ENCODE measurements around the gene NKX1-1. TPM values are rescaled to one million over a fixed set of nuclear protein-coding genes. Genes with fewer than 3 reads are reported as not detected.

The NKX1-1 gene
- total and polyA plus RNA-seq, 4 donors, result not detected

DNA sequence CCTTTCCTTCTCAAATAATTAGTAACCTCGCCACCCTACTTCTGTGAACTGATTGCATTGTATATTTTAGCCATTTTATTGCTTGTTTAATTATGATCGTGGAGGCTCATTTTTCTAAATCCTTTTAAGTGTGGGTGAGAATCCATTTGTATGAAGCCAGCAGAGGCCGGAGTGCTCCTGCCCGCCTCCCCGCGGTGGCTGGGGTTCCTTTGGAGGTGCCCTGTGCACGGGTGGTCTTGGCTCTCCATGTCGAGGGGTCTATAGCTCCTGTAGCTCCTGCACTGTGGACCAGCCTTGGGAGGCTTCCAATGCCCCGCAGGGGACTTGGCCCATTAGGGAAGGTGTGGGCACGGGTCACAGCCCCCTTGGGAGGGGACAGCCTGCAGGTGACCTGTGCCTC is 44.2 kb downstream of the NKX1-1 start:
- Histone ChIP-seq H3K27ac (ENCODE audit: low read depth in 1 of 2, low read length in 1 of 2) (no peak overlapping the region), H3K4me3 (no peak overlapping the region), H3K27me3 (ENCODE audit: control insufficient read depth in 3 of 3, insufficient read depth in 3 of 3, low read length in 2 of 3) (no peaks in the 10 kb centered on the region), H3K9me3 (ENCODE audit: control insufficient read depth in 4 of 4, insufficient read depth in 3 of 4, low read length in 3 of 4) (no peaks in the 10 kb centered on the region), H3K36me3 (ENCODE audit: control insufficient read depth in 4 of 4, insufficient read depth in 4 of 4, low read length in 4 of 4) (peaks cover 0 to 42% (median 3%) of the 10 kb centered on the region in 4 donors), H3K9ac (ENCODE audit: insufficient read depth in 1 of 2, low read length in 2 of 2) (no peak overlapping the region), H3K4me1 (ENCODE audit: control insufficient read depth in 5 of 5, insufficient read depth in 5 of 5, low read length in 5 of 5) (peaks cover 0 to 5% (median 0%) of the 10 kb centered on the region in 5 donors)
- ATAC-seq (ENCODE audit: insufficient read depth, low FRiP score), result no peak
- 90 to 94% methylated on average over 10 of the region's 10 CpGs for WGBS, 2 donors
- no peak for DNase-seq
- TF ChIP-seq, protein P1, sequence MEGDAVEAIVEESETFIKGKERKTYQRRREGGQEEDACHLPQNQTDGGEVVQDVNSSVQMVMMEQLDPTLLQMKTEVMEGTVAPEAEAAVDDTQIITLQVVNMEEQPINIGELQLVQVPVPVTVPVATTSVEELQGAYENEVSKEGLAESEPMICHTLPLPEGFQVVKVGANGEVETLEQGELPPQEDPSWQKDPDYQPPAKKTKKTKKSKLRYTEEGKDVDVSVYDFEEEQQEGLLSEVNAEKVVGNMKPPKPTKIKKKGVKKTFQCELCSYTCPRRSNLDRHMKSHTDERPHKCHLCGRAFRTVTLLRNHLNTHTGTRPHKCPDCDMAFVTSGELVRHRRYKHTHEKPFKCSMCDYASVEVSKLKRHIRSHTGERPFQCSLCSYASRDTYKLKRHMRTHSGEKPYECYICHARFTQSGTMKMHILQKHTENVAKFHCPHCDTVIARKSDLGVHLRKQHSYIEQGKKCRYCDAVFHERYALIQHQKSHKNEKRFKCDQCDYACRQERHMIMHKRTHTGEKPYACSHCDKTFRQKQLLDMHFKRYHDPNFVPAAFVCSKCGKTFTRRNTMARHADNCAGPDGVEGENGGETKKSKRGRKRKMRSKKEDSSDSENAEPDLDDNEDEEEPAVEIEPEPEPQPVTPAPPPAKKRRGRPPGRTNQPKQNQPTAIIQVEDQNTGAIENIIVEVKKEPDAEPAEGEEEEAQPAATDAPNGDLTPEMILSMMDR (IDR thresholded peaks at IDR 0.05; ENCODE audit: control extremely low read depth, extremely low read depth), result no peak

DNA sequence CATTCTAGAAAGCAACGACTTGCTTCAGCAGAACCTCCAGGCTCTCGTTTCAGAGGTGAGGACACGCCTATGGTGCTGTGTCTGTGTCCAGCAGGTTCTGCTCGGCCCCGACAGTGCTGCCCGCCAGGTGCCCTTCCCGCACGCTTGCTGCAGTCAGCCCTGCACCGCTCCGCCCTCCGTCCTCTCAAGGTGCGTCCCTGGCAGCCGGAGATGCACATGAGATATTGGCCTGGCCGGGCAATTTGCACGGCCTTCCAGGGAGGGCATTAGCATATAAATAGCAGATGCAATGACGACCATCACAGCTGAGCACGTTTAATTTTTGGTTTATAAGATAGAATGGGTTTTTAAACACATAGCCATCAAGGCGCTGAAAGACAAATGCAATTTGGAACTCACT is 44.8 kb downstream of the NKX1-1 start:
- Histone ChIP-seq H3K9me3 (ENCODE audit: control insufficient read depth in 4 of 4, insufficient read depth in 3 of 4, low read length in 3 of 4) (no peaks in the 10 kb centered on the region), H3K36me3 (ENCODE audit: control insufficient read depth in 4 of 4, insufficient read depth in 4 of 4, low read length in 4 of 4) (peaks cover 0 to 39% (median 3%) of the 10 kb centered on the region in 4 donors), H3K4me1 (ENCODE audit: control insufficient read depth in 5 of 5, insufficient read depth in 5 of 5, low read length in 5 of 5) (peaks cover 0 to 5% (median 0%) of the 10 kb centered on the region in 5 donors), H3K27me3 (ENCODE audit: control insufficient read depth in 3 of 3, insufficient read depth in 3 of 3, low read length in 2 of 3) (no peaks in the 10 kb centered on the region), H3K27ac (ENCODE audit: low read depth in 1 of 2, low read length in 1 of 2) (no peak overlapping the region), H3K9ac (ENCODE audit: insufficient read depth in 1 of 2, low read length in 2 of 2) (no peak overlapping the region), H3K4me3 (no peak overlapping the region)
- DNase-seq (no peak), ATAC-seq (ENCODE audit: insufficient read depth, low FRiP score) (no peak)
- TF ChIP-seq, protein P1 (IDR thresholded peaks at IDR 0.05; ENCODE audit: control extremely low read depth, extremely low read depth), result no peak
- 90 to 92% methylated on average over 18 of the region's 18 CpGs for WGBS, 2 donors

GRCh38 chr4:1360423-1361283 is 45.6 kb downstream of the NKX1-1 start:
- no peak overlapping the region for H3K9ac ChIP-seq (ENCODE audit: insufficient read depth in 1 of 2, low read length in 2 of 2)
- peaks cover 0 to 36% (median 3%) of the 10 kb centered on the region in 4 donors for H3K36me3 ChIP-seq (ENCODE audit: control insufficient read depth in 4 of 4, insufficient read depth in 4 of 4, low read length in 4 of 4)
- WGBS, 2 donors, result 92 to 93% methylated on average over 29 of the region's 29 CpGs
- H3K4me1 ChIP-seq (ENCODE audit: control insufficient read depth in 5 of 5, insufficient read depth in 5 of 5, low read length in 5 of 5), result peaks cover 0 to 8% (median 0%) of the 10 kb centered on the region in 5 donors
- H3K9me3 ChIP-seq (ENCODE audit: control insufficient read depth in 4 of 4, insufficient read depth in 3 of 4, low read length in 3 of 4), result no peaks in the 10 kb centered on the region
- TF ChIP-seq, protein P1 (IDR thresholded peaks at IDR 0.05; ENCODE audit: control extremely low read depth, extremely low read depth), result no peak
- H3K4me3 ChIP-seq, result no peak overlapping the region
- H3K27ac ChIP-seq (ENCODE audit: low read depth in 1 of 2, low read length in 1 of 2), result no peak overlapping the region
- no peak for DNase-seq
- no peaks in the 10 kb centered on the region for H3K27me3 ChIP-seq (ENCODE audit: control insufficient read depth in 3 of 3, insufficient read depth in 3 of 3, low read length in 2 of 3)
- ATAC-seq (ENCODE audit: insufficient read depth, low FRiP score), result no peak
